ENCODE data around the gene TNS2. TPM values are rescaled to one million over a fixed set of nuclear protein-coding genes. Genes with fewer than 3 reads are reported as not detected.

Gene TNS2
- total RNA-seq, 2 donors from 2014 or later = 66.5 to 180 TPM

GRCh38 chr12:53073881-53074280, 24.0 kb downstream of the TNS2 start:
- intact Hi-C loops (cut with DNase I) = no loop called here
- Histone ChIP-seq H3K36me3 (peaks cover 0 to 13% of the 10 kb centered on the region in 2 donors), H3K27ac (peak overlapping the region; percentile 54 to 57), H3K27me3 (replicated peaks; ENCODE audit: insufficient read depth) (no peaks in the 10 kb centered on the region), H3K4me1 (replicated peaks) (peaks cover 15% of the 10 kb centered on the region), H3K4me3 (no peak overlapping the region), H3K9me3 (no peaks in the 10 kb centered on the region)
- no peak for DNase-seq (ENCODE audit: low spot score)
- 16% methylated on average over 6 of the region's 6 CpGs for WGBS
- TF ChIP-seq POLR2AphosphoS5 (IDR thresholded peaks at IDR 0.05) = peak; percentile 75
- no peak for TF ChIP-seq POLR2A (IDR thresholded peaks at IDR 0.05)

GRCh38 chr12:53074283-53074998, 24.6 kb downstream of the TNS2 start:
- Histone ChIP-seq H3K4me3 (no peak overlapping the region), H3K9me3 (no peaks in the 10 kb centered on the region), H3K36me3 (peaks cover 0 to 13% of the 10 kb centered on the region in 2 donors), H3K4me1 (replicated peaks) (peaks cover 12% of the 10 kb centered on the region), H3K27me3 (replicated peaks; ENCODE audit: insufficient read depth) (no peaks in the 10 kb centered on the region), H3K27ac (peak overlapping the region; percentile 54 to 57)
- DNase-seq (ENCODE audit: low spot score) = no peak
- WGBS = 88% methylated on average over 11 of the region's 11 CpGs
- TF ChIP-seq POLR2A (IDR thresholded peaks at IDR 0.05) (no peak), POLR2AphosphoS5 (IDR thresholded peaks at IDR 0.05) (no peak), CTCF (IDR thresholded peaks at IDR 0.05) (no peak)
- intact Hi-C loops (cut with DNase I) = no loop called here

- DNase-seq (ENCODE audit: low spot score) = no peak
- peaks cover 0 to 13% of the 10 kb centered on the region in 2 donors for H3K36me3 ChIP-seq
- TF ChIP-seq CTCF (IDR thresholded peaks at IDR 0.05) (no peak), POLR2AphosphoS5 (IDR thresholded peaks at IDR 0.05) (no peak), POLR2A (IDR thresholded peaks at IDR 0.05) (no peak)
- WGBS = 95% methylated on average over 3 of the region's 3 CpGs
- H3K4me1 ChIP-seq (replicated peaks) = peaks cover 11% of the 10 kb centered on the region
- H3K4me3 ChIP-seq = no peak overlapping the region
- H3K27me3 ChIP-seq (replicated peaks; ENCODE audit: insufficient read depth) = no peaks in the 10 kb centered on the region
- intact Hi-C loops (cut with DNase I) = no loop called here
- no peaks in the 10 kb centered on the region for H3K9me3 ChIP-seq
- peak overlapping the region in 1 of 2 donors; percentile 54 for H3K27ac ChIP-seq
Measured at GRCh38 chr12:53074999-53075370, 25.1 kb downstream of the TNS2 start.

GRCh38 chr12:53076461-53076860, 26.6 kb downstream of the TNS2 start:
- intact Hi-C loops (cut with DNase I) = no loop called here
- Histone ChIP-seq H3K9me3 (no peaks in the 10 kb centered on the region), H3K27me3 (replicated peaks; ENCODE audit: insufficient read depth) (no peaks in the 10 kb centered on the region), H3K4me3 (no peak overlapping the region), H3K36me3 (peaks cover 0 to 13% of the 10 kb centered on the region in 2 donors), H3K4me1 (replicated peaks) (peaks cover 11% of the 10 kb centered on the region), H3K27ac (no peak overlapping the region)
- no peak for DNase-seq (ENCODE audit: low spot score)
- 96% methylated on average over 3 of the region's 3 CpGs for WGBS
- no peak for TF ChIP-seq POLR2A (IDR thresholded peaks at IDR 0.05)
- no peak for TF ChIP-seq POLR2AphosphoS5 (IDR thresholded peaks at IDR 0.05)
- no peak for TF ChIP-seq CTCF (IDR thresholded peaks at IDR 0.05)

- no peak for TF ChIP-seq POLR2A (IDR thresholded peaks at IDR 0.05)
- TF ChIP-seq CTCF (IDR thresholded peaks at IDR 0.05) = no peak
- no peak for TF ChIP-seq POLR2AphosphoS5 (IDR thresholded peaks at IDR 0.05)
- H3K9me3 ChIP-seq = no peaks in the 10 kb centered on the region
Measured at GRCh38 chr12:53077030-53077429, 27.2 kb downstream of the TNS2 start.

More at GRCh38 chr12:53077030-53077429, 27.2 kb downstream of the TNS2 start:
- peaks cover 0 to 13% of the 10 kb centered on the region in 2 donors for H3K36me3 ChIP-seq
- no peak for DNase-seq (ENCODE audit: low spot score)
- H3K27me3 ChIP-seq (replicated peaks; ENCODE audit: insufficient read depth) = no peaks in the 10 kb centered on the region
- peak overlapping the region in 1 of 2 donors; percentile 24 for H3K27ac ChIP-seq
- no peak overlapping the region for H3K4me3 ChIP-seq
- H3K4me1 ChIP-seq (replicated peaks) = peaks cover 10% of the 10 kb centered on the region
- WGBS = 57% methylated on average over 8 of the region's 8 CpGs
- intact Hi-C loops (cut with DNase I) = no loop called here

Measured in prostate gland (tissue), 2 donors.